Caco-2 (cell line): ENCODE measurements around the gene TSPAN14. TPM values are rescaled to one million over a fixed set of nuclear protein-coding genes. Genes with fewer than 3 reads are reported as not detected.

ENCODE experiments used
- BruUV-seq: library from RNA; stranded (reverse); fragments of 400-500 nt; replicated peaks from 2 replicates; lab custom pipeline; 2021; lab: Mats Ljungman, UMichigan
- CTCF ChIA-PET: fragments of 300-600 bp; sonication (Branson Sonifier 250); formaldehyde crosslinking; loops from one replicate; lab custom pipeline; 2022; ENCODE audit warnings: antibody characterized with exemption; lab: Charles Lee
- POLR2A ChIA-PET: fragments of 300-600 bp; sonication (Branson Sonifier 250); formaldehyde crosslinking; loops from one replicate; lab custom pipeline; 2022; ENCODE audit warnings: antibody characterized with exemption; lab: Charles Lee
- DNase-seq, 2 experiments: peaks; one replicate each; pipeline versions ENCODE4 v3.0.0 to v3.0.0-alpha.2; 2020 to 2022
- H3K27me3 ChIP-seq: replicated peaks from 2 replicates; pipeline ENCODE4 v1.6.0; 2011; ENCODE audit warnings: low read length; ENCODE audit not compliant: control insufficient read depth, insufficient read depth
- H3K36me3 ChIP-seq: 2 replicates; pipeline ENCODE4 v1.5.1; 2011; ENCODE audit warnings: low read length; ENCODE audit not compliant: control insufficient read depth, insufficient read depth
- H3K4me1 ChIP-seq: fragments of 250-450 bp; sonication (Bioruptor Pico); 2 replicates; pipeline ENCODE4 v1.5.1; 2020; ENCODE audit warnings: mild to moderate bottlenecking
- H3K4me3 ChIP-seq: 2 replicates; pipeline ENCODE4 v1.5.1; 2011; ENCODE audit warnings: low read depth, mild to moderate bottlenecking, control low read depth, low read length
- H3K9me3 ChIP-seq: fragments of 250-450 bp; sonication (Bioruptor Pico); 2 replicates; pipeline ENCODE4 v1.5.1; 2020; ENCODE audit warnings: mild to moderate bottlenecking, moderate library complexity
- H3K27ac Mint-ChIP-seq: one replicate; pipeline ENCODE4 v1.8.0; 2022; ENCODE audit warnings: mixed read lengths; ENCODE audit not compliant: unreplicated experiment
- H3K27me3 Mint-ChIP-seq: one replicate; pipeline ENCODE4 v1.8.0; 2022; ENCODE audit warnings: mixed read lengths; ENCODE audit not compliant: insufficient read depth, unreplicated experiment
- H3K36me3 Mint-ChIP-seq: one replicate; pipeline ENCODE4 v1.8.0; 2022; ENCODE audit warnings: mild to moderate bottlenecking, mixed read lengths; ENCODE audit not compliant: insufficient read depth, unreplicated experiment
- H3K4me1 Mint-ChIP-seq: one replicate; pipeline ENCODE4 v1.8.0; 2022; ENCODE audit warnings: low read depth, mixed read lengths; ENCODE audit not compliant: unreplicated experiment
- H3K4me3 Mint-ChIP-seq: one replicate; pipeline ENCODE4 v1.8.0; 2022; ENCODE audit warnings: mild to moderate bottlenecking, moderate library complexity, mixed read lengths; ENCODE audit not compliant: unreplicated experiment
- H3K9me3 Mint-ChIP-seq: one replicate; pipeline ENCODE4 v1.8.0; 2022; ENCODE audit warnings: mixed read lengths; ENCODE audit not compliant: unreplicated experiment
- intact Hi-C: fragments of 100-400 bp; cut with micrococcal nuclease; formaldehyde crosslinking; loops from one replicate; pipeline ENCODE4 v1.10.0; 2022; ENCODE audit not compliant: unreplicated experiment
- total RNA-seq: library from RNA; stranded (reverse); gene quantifications from 2 replicates; pipeline ENCODE4 v1.2.3, GENCODE V29; 2022
- TF ChIP-seq, protein P1 (sequence below), 2 experiments: fragments of 200-600 bp in 1 of 2; IDR thresholded peaks; 1 replicate in 1 of 2; 2 replicates in 1 of 2; pipeline versions ENCODE4 v1.5.1 to v1.8.0; 2011 to 2022; ENCODE audit warnings: antibody characterized with exemption in 1 of 2, control low read depth in 1 of 2, inconsistent platforms in 1 of 2, low read depth in 1 of 2, low read length in 1 of 2, mild to moderate bottlenecking in 1 of 2, moderate library complexity in 1 of 2; ENCODE audit not compliant: insufficient read depth in 1 of 2, severe bottlenecking in 1 of 2, unreplicated experiment in 1 of 2

TSPAN14 gene
- total RNA-seq, 1 experiment from 2014 or later = 140 TPM

DNA sequence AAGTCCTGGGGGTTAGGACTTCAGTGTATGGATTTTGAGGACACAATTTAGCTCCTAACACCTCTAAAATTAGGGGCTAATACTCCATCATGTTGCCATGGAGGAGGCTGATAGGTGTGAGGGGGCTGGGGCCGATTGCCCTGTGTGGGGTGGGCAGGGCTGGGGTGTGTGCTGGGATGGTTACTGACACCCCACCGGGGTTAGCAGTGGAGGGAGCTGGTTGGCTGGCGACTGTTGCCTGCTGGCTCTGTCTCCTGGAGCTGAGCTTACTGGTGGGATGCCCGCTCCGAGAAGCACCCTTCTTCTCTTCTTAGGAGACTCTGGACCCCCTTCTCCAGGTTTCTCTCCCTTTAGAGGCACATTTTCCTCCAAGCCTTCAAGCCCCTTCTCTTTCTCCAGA, 61.4 kb downstream of the TSPAN14 start:
- no peaks in the 10 kb centered on the region for H3K27me3 ChIP-seq
- H3K27ac Mint-ChIP-seq = no peak overlapping the region
- ChIA-PET POLR2A (no interaction called here), CTCF (no interaction called here)
- no TSS peak for BruUV-seq
- peaks cover 2% of the 10 kb centered on the region for H3K4me1 Mint-ChIP-seq
- intact Hi-C loops = no loop called here
- TF ChIP-seq, protein P1, sequence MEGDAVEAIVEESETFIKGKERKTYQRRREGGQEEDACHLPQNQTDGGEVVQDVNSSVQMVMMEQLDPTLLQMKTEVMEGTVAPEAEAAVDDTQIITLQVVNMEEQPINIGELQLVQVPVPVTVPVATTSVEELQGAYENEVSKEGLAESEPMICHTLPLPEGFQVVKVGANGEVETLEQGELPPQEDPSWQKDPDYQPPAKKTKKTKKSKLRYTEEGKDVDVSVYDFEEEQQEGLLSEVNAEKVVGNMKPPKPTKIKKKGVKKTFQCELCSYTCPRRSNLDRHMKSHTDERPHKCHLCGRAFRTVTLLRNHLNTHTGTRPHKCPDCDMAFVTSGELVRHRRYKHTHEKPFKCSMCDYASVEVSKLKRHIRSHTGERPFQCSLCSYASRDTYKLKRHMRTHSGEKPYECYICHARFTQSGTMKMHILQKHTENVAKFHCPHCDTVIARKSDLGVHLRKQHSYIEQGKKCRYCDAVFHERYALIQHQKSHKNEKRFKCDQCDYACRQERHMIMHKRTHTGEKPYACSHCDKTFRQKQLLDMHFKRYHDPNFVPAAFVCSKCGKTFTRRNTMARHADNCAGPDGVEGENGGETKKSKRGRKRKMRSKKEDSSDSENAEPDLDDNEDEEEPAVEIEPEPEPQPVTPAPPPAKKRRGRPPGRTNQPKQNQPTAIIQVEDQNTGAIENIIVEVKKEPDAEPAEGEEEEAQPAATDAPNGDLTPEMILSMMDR (IDR thresholded peaks at IDR 0.05; ENCODE audit: insufficient read depth in 1 of 2, low read depth in 1 of 2, low read length in 1 of 2, severe bottlenecking in 1 of 2, unreplicated experiment in 1 of 2) = no peak
- H3K36me3 Mint-ChIP-seq = peaks cover 100% of the 10 kb centered on the region
- H3K4me1 ChIP-seq = peaks cover 7% of the 10 kb centered on the region; the same call in 1 of the 2 replicates
- peaks cover 19% of the 10 kb centered on the region for H3K36me3 ChIP-seq
- no peak overlapping the region for H3K4me3 ChIP-seq
- no peaks in the 10 kb centered on the region for H3K9me3 ChIP-seq
- DNase-seq = no peak
- no peaks in the 10 kb centered on the region for H3K27me3 Mint-ChIP-seq
- H3K4me3 Mint-ChIP-seq = no peak overlapping the region
- H3K9me3 Mint-ChIP-seq = no peaks in the 10 kb centered on the region

DNA sequence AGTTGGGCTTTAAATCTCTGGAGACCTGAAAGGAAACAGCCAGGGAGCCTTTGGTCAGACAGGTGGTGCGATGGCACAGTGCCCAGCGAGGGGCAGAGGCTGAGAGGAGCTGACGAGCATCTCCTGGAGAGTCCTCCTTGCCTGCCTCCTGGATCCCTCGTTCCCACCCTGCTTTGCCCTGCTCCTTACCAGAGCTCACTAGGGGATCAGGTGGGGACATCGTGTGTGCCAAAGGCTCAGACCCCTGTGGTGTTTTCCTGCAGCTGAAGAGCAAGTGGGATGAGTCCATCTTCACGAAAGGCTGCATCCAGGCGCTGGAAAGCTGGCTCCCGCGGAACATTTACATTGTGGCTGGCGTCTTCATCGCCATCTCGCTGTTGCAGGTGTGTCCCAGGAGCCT, 61.8 kb downstream of the TSPAN14 start:
- peaks cover 100% of the 10 kb centered on the region for H3K36me3 Mint-ChIP-seq
- peaks cover 19% of the 10 kb centered on the region for H3K36me3 ChIP-seq

DNA sequence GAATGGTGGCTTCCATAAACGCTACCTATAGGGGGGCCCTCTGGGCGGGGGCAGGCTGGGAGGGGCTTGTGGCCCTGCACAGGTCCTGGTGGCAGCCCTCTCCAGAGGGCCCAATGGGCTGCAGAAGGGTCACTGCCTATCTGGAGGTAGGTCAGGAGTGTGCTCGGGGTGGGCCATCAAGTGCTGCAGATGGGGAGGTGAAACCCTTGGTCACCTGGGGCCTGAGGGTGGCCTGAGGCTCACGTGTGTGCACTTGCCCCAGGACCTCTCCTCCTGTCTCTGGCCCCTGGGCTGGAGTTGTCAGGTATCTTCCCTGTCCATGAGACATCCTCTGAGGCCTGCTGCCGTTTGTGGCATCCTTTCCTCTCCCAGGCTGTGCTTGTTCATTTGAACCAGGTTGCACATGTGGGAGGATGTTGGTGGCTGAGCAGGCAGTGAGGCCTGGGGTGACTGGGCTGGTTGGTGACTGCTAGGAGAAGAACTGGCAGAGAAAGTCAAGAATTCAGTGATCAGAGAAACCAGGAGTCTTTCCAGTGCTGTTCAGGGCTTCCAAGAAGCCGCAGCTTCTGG, 62.5 kb downstream of the TSPAN14 start:
- peaks cover 100% of the 10 kb centered on the region for H3K36me3 Mint-ChIP-seq
- H3K4me1 Mint-ChIP-seq = peaks cover 6% of the 10 kb centered on the region
- no peaks in the 10 kb centered on the region for H3K27me3 Mint-ChIP-seq
- ChIA-PET CTCF (no interaction called here), POLR2A (no interaction called here)
- Histone ChIP-seq H3K9me3 (no peaks in the 10 kb centered on the region), H3K36me3 (peaks cover 19% of the 10 kb centered on the region), H3K4me1 (no peaks in the 10 kb centered on the region), H3K27me3 (no peaks in the 10 kb centered on the region), H3K4me3 (no peak overlapping the region)
- intact Hi-C loops = no loop called here
- DNase-seq = no peak
- BruUV-seq = no TSS peak
- TF ChIP-seq, protein P1 (IDR thresholded peaks at IDR 0.05; ENCODE audit: insufficient read depth in 1 of 2, low read depth in 1 of 2, low read length in 1 of 2, severe bottlenecking in 1 of 2, unreplicated experiment in 1 of 2) = no peak
- no peak overlapping the region for H3K4me3 Mint-ChIP-seq
- no peaks in the 10 kb centered on the region for H3K9me3 Mint-ChIP-seq
- no peak overlapping the region for H3K27ac Mint-ChIP-seq

More for the DNA sequence above, 61.8 kb downstream of the TSPAN14 start:
- intact Hi-C loops = no loop called here
- Histone ChIP-seq H3K27me3 (no peaks in the 10 kb centered on the region), H3K9me3 (no peaks in the 10 kb centered on the region), H3K4me1 (peaks cover 5% of the 10 kb centered on the region; the same call in 1 of the 2 replicates), H3K4me3 (no peak overlapping the region)
- TF ChIP-seq, protein P1 (IDR thresholded peaks at IDR 0.05; ENCODE audit: insufficient read depth in 1 of 2, low read depth in 1 of 2, low read length in 1 of 2, severe bottlenecking in 1 of 2, unreplicated experiment in 1 of 2) = no peak
- Mint-ChIP-seq H3K9me3 (no peaks in the 10 kb centered on the region), H3K27ac (no peak overlapping the region), H3K27me3 (no peaks in the 10 kb centered on the region), H3K4me3 (no peak overlapping the region), H3K4me1 (peaks cover 6% of the 10 kb centered on the region)
- CTCF ChIA-PET = no interaction called here
- BruUV-seq = no TSS peak
- POLR2A ChIA-PET = no interaction called here
- DNase-seq = no peak
